Upper lobe of left lung (tissue), 4 donors: ENCODE measurements around the gene TBC1D24.

ENCODE experiments used
- EP300 ChIP-seq, 4 donors: sonication (generic); formaldehyde crosslinking; IDR thresholded peaks; one replicate each; pipeline ENCODE4 v1.5.1; 2017; ENCODE audit warnings: antibody characterized with exemption in 4 of 4, control low read depth in 2 of 4
- POLR2A ChIP-seq, 4 donors: fragments of 450-650 bp; IDR thresholded peaks; one replicate each; pipeline ENCODE4 v1.5.1; 2016 to 2017; ENCODE audit warnings: antibody characterized with exemption in 4 of 4, mild to moderate bottlenecking in 2 of 4
- TF ChIP-seq, protein P1 (sequence below), 6 experiments: fragments of 450-650 bp in 4 of 6; fragments of 200-600 bp in 2 of 6; sonication (generic) in 2 of 6; IDR thresholded peaks; one replicate each; pipeline ENCODE4 v1.5.1; 2016 to 2019; ENCODE audit warnings: antibody characterized with exemption in 6 of 6

DNA sequence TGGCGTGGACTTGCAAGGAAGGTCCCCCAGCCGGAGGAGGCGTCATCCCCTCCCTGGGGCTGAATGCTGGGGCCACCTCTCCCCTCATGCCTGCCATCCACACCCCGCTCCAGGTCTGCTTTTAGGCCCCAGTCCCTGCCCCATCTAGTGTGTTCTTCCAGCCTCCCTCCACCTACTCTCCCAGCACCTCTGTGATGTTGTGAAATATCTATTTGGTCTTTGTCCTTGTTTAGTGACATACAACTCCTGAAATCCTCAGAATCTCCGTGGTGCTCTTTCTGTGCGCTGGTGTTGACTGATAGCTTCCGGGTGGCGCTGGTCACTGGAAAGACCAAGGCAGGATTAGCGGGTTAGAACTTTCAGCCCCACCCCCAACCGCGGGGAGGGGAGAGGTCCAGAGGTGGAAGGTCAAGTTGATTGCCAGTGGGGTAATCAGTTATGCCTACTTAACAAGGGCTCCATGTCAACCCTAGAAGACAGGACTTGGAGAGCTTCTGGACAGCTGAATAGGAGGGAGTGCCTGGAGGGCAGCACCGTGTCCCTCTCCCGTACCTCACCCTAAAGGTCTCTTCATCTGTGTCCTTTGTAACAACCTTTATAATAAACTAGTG is 10.1 kb downstream of the TBC1D24 start:
- TF ChIP-seq EP300 (IDR thresholded peaks at IDR 0.05) (no peak), POLR2A (IDR thresholded peaks at IDR 0.05) (no peak)
- TF ChIP-seq, protein P1, sequence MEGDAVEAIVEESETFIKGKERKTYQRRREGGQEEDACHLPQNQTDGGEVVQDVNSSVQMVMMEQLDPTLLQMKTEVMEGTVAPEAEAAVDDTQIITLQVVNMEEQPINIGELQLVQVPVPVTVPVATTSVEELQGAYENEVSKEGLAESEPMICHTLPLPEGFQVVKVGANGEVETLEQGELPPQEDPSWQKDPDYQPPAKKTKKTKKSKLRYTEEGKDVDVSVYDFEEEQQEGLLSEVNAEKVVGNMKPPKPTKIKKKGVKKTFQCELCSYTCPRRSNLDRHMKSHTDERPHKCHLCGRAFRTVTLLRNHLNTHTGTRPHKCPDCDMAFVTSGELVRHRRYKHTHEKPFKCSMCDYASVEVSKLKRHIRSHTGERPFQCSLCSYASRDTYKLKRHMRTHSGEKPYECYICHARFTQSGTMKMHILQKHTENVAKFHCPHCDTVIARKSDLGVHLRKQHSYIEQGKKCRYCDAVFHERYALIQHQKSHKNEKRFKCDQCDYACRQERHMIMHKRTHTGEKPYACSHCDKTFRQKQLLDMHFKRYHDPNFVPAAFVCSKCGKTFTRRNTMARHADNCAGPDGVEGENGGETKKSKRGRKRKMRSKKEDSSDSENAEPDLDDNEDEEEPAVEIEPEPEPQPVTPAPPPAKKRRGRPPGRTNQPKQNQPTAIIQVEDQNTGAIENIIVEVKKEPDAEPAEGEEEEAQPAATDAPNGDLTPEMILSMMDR (IDR thresholded peaks at IDR 0.05): no peak
